GM18526 (cell line): ENCODE data around the gene ZNF493.
A peak's percentile ranks its signal among the peaks of the same experiment; 100 is the strongest.

Source experiments
- POLR2A ChIP-seq: IDR thresholded peaks from 3 replicates; pipeline ENCODE4 v1.6.1; 2011; ENCODE audit not compliant: insufficient read length; ENCODE audit errors: extremely low read depth

The ZNF493 gene

DNA sequence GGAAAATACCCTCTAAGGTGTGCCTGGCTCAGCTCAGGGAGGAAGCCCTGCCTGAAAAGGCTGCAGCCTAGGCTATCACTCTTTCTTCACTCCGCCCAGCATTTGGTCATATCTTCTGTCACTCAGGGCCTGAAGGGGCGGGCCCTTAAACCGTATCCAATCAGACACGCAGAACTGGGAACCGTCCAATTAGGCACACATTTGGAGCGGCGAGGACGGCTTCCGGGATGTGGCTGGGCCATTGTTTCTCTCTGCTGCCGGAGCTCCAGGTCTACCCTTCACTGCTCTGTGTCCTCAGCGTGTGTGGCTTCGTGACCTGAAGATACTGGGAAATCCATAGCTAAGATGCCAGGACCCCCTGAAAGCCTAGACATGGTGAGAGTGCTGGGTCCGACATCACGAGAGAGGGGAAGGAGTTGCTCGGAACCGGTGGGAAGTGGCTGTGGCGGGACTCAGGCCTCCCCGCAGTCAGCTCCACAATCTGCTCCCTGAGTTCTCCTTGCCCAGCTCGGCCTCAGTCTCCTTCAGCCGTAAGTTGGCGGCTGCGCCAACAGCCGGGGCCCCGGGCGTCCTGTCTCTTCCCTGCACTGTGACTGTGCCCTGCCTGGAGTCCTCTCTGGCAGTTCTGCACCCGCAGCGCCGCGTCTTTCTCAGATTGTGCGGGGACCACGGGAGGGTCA lies at the start of gene ZNF493:
ZNF493 (plus strand) TSS at position 241 of the 680 bp plus-strand sequence; CDS start at position 346, 105 bp downstream.
- peak; percentile 75 for TF ChIP-seq POLR2A

DNA sequence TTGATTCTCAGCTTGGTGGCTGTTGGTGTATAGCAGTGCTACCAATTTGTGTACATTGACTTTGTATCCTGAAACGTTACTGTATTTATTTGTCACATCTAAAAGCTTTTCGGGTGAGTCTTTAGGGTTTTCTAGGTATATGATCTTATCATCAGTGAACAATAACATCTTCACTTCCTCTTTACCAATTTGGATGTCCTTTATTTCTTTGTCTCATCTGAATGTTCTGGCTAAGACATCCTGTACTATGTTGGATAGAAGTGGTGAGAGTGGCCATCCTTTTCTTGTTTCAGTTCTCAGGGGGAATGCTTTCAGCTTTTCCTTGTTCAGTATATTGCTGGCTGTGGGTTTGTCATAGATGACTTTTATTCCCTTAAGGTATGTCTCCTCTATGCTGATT lies 44.1 kb upstream of the ZNF493 start:
- no peak for TF ChIP-seq POLR2A

DNA sequence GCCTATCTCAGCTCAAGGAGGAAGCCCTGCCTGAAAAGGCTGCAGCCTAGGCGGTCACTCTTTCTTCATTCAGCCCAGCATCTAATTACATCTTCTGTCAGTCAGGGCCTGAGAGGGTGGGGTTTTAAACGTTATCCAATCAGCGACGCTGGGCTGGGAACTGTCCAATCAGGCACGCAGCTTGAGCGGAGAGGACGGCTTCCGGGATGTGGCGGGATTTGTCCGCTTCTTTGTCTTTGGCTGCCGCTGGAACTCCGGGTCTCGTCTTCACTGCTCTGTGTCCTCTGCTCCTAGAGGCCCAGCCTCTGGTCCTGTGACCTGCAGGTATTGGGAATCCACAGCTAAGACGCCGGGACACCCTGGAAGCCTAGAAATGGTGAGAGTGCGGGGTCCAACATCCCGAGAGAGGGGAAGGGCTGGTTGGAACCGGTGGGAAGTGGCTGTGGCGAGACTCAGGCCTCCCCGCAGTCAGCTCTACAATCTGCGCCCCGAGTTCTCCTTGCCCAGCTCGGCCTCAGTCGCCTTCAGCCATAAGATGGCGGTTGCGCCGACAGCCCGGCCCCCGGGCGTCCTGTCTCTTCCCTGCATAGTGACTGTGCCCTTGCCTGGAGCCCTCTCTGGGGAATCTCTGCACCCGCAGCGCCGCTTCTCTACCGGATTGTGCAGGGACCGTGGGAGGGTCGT lies 38.0 kb upstream of the ZNF493 start, which contains the start of gene ZNF738:
ZNF738 (plus strand) TSS at position 233 of the 684 bp plus-strand sequence; CDS start at position 374, 141 bp downstream.
- TF ChIP-seq POLR2A = peak; percentile 59

DNA sequence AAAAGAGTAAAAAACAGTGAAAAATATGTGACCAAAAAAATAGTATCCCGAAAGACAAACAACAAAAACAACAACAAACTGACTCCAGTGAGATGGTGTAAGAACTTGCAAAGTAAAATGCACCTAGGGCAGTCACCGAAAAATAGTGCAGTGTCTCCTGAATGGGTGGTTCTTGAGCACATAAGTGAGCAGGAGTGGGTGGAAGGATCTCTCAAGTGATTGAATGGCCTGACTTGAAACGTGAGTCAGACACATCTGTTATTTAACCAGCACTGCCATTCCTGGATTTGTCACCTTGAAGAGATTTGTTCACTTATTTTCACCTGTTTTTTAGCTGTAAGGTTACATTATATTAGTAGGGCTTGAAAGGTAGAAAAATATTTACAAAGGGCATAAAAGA lies 34.6 kb upstream of the ZNF493 start:
- no peak for TF ChIP-seq POLR2A

DNA sequence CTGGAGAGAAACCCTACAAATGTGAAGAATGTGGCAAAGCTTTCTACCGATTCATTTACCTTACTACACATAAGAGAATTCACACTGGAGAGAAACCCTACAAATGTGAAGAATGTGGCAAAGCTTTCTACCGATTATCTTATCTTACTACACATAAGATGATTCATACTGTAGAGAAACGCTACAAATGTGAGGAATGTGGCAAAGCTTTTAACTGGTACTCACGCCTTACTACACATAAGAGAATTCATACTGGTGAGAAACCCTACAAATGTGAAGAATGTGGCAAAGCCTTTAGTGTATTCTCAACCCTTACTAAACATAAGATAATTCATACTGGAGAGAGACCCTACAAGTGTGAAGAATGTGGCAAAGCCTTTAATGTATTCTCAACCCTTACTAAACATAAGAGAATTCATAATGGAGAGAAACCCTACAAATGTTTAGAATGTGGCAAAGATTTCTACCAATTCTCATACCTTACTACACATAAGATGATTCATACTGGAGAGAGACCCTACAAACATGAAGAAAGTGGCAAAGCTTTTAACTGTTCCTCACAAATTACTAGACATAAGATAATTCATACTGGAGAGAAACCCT lies 12.9 kb upstream of the ZNF493 start:
- TF ChIP-seq POLR2A = no peak

DNA sequence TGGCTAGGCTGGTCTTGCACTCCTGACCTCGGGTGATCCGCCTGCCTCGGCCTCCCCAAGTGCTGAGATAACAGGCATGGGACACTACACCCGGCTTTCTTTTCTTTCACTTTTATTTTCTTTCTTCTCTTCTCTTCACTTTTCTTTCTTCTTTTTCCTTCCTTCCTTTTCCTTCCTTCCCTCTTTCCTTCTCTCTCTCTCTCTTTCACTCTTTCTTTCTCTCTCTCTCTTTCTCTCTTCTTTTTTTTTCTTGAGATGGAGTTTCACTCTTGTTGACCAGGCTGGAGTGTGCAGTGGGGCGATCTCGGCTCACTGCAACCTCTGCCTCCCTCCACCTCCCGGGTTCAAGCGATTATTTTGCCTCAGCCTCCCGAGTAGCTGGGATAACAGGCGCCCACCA lies 812 bp upstream of the ZNF493 start:
- no peak for TF ChIP-seq POLR2A

DNA sequence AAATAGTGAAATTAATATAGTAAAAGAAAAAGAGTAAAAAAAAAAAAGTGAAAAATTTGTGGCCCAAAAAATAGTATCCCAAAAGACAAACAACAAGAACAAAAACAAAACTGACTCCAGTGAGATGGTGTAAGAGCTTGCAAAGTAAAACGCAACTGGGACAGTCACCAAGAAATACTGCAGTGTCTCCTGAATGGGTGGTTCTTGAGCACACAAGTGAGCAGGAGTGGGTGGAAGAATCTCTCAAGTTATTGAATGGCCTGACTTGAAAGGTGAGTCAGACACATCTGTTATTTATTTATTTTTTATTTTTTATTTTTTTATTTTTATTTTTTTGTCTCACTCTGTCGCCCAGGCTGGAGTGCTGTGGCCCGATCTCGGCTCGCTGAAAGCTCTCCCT lies 1.9 kb downstream of the ZNF493 start:
- no peak for TF ChIP-seq POLR2A

DNA sequence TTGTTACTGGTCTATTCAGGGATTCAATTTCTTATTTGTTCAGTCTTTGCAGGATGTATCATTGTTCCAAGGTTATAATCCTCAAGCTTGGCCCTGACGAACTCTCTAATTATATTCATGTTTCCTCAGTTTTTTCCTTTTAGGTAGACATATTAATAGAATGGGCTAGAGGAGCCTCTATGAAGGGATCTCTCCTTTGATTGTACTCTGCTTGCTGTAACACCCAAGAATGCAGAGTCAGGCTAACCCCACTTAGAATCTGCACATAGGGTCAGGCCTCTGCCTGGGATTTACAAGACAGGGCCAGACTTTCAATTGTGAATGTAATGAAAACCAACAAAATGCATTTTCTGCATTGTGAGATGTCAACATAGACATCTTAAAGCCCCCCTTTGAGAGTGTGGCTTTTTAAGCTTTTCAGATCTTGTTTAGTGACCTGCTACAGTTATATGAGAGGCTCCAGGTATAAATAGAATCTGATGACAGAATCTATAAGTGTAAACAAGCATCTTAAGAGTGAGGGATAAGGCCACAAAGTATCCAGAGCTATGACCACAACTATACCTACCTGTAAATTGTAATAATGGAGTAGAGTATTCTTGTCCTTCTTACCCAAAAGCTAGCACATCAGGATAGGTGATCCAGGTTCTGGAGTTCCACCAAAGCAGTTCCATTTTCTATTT lies 5.5 kb downstream of the ZNF493 start:
- no peak for TF ChIP-seq POLR2A

DNA sequence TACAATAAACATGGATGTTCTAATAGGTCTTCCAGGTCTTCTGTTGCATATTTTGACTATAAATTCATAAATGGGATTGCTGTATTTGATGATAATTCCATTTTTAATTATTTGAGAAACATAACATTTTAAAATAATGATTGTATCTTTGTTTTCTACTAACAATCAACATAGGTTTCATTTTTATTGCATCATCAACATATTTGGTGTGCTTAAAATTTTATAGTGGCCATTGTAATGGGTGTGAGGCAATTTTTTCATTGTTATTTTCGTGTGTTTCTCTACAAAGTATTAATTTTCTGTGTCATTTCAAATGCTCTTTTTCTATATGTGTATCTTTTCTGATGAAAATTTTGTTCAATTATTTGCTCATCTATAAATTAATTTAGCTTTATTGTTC lies 13.2 kb downstream of the ZNF493 start:
- TF ChIP-seq POLR2A = no peak

DNA sequence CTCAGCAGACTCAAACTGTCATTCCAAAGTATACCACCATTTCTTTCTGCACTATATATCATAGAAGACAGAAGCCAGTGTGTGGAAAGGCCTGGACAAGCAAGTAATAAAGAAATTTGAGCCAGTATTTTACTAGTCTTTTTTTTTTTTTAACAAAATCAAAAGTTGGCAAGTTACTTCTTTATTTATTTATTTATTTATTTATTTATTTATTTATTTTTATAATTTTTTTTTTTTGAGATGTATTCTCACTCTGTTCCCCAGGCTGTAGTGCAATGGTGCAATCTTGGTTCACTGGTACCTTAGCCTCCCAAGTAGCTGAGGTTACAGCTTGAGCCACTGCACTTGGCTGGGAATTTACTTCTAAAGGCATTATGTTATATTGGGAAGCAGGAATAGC lies 25.3 kb downstream of the ZNF493 start:
- TF ChIP-seq POLR2A = no peak

DNA sequence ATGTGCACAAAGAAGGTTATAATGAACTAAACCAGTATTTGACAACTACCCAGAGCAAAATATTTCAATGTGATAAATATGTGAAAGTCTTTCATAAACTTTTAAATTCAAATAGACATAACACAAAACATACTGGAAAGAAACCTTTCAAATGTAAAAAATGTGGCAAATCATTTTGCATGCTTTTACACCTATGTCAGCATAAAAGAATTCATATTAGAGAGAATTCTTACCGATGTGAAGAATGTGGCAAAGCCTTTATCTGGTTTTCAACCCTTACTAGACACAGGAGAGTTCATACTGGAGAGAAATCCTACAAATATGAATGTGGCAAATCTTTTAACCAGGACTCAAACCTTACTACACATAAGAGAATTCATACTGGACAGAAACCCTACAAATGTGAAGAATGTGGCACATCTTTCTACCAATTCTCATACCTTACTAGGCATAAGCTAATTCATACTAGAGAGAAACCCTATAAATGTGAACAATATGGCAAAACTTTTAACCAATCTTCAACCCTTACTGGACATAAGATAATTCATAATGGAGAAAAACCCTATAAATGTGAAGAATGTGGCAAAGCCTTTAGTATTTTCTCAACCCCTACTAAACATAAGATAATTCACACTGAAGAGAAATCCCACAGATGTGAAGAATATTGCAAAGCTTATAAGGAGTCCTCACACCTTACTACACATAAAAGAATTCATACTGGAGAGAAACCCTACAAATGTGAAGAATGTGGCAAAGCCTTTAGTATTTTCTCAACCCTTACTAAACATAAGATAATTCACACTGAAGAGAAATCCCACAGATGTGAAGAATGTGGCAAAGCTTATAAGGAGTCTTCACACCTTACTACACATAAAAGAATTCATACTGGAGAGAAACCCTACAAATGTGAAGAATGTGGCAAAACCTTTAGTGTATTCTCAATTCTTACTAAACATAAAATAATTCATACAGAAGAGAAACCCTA lies 26.4 kb downstream of the ZNF493 start:
- TF ChIP-seq POLR2A = no peak

DNA sequence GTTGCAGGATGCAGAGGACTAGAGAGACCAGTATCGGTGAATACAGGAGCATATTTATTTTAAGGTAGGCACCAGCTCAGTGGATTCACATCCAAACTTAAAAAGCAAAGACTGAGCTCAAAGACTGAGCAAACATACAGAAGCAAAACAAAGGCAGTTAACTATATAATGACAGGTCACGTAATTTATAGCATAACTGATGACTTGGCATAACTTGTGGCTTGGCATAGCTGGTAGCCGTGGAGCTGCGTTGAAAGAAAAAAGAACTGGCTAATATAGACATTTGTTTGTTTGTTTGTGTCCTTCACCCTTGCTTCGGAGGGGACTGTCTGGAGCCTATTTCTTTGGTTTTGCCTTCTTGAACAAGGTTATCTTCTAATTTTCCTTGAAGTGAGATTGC lies 33.7 kb downstream of the ZNF493 start:
- TF ChIP-seq POLR2A = no peak

DNA sequence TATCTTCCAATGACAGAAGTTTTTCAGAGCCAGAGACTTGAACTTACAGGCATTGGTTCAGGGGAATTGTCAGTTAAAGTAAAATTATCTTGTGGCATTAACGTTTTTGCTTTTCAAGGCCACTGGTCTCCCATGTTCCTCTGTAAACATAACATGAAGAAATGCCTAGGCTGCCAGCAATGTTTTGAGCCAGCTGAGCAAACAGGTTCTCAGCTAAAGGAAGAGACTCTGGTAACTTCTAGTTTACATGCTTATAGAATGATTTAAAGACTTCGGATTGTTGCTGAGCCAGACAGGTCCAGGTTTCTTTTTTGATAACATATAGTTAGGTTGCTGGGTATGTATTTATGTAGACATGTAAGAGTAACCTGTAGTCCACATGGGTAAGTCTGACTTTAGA lies 35.7 kb downstream of the ZNF493 start:
- TF ChIP-seq POLR2A = no peak

DNA sequence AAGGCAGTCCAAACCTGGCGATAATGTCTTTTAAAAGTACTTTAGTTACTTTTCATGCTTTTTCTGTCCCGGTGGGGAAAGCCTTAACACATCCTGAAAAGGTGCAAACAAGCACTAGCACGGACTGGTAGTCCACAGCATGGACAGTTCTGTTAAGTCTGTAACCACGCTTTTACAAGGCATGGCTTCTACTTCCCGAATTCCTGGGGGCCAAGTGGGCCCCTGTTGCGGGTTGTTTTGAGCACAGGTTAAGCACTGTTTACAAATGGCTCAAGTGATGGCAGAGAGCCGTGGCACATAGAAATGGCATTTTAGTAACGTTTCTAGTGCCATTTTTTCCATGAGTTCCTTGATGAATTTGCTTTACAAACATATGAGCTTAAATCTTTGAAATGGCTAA lies 37.6 kb downstream of the ZNF493 start:
- TF ChIP-seq POLR2A = no peak

DNA sequence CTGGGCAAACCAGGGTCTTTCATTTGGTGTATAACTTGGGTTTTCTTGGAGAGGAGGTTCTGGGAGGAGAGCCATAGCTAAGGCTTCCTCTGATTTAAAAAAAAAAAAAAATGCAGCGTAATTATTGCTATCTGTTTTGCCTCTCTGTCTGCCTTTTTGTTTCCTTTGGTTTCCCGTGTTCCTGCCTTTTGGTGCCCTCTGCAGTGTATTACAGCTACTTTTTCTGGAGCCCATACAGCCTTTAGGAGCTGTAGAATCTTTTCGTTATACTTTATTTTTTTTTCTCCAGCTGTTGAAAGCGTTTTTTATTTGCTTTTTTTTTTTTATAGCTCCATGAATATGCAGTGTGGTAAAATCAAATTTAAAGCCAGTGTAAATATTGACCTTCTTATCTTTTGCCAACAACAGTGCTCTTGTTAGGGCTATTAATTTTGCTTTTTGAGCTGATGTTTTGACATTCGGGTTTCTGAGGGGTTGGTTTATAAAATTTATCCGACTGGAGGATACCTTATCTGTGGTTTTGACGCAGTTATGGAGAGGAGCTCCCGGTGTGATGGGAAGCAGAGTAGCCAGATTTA lies 38.1 kb downstream of the ZNF493 start:
- TF ChIP-seq POLR2A = no peak
